ENCODE measurements around the gene C4orf50. TPM values are rescaled to one million over a fixed set of nuclear protein-coding genes. Genes with fewer than 3 reads are reported as not detected.

The C4orf50 gene
- total and polyA plus RNA-seq, 2 of the 8 experiments (the other 6 are each of a cell fraction or from before 2014, with no cell fraction given): 0.08 to 0.22 TPM

DNA sequence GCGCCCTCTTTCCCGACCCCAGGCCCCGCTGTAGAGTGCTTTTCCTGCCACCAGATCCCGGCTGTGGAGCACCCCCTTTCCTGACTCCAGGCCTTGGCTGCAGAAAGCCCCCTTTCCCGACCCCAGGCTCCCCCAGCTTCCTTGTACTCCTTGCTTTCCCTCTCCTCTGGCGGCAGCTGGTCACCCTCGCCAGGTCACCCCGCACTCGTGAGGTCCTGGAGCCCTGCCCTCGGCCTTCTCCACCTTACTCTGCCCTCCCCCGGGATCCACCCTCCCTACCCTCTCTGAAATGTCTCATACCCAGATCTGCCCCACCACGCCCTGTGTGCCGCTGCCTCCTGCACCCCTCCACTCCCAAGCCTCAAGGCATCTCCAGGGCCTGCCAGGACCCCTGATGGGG lies 25.0 kb upstream of the C4orf50 start (continued):
- TF ChIP-seq SP4 (IDR thresholded peaks at IDR 0.05; ENCODE audit: low read length) (no peak), SRF (IDR thresholded peaks at IDR 0.05; ENCODE audit: low read depth, low read length) (no peak)

Data from H1 (cell line).